PC-3 (cell line): ENCODE data around the gene ENO3. TPM values are rescaled to one million over a fixed set of nuclear protein-coding genes. Genes with fewer than 3 reads are reported as not detected.

Source experiments
- ATAC-seq: fragments of 200-7000 bp; cut with Tn5 transposase; 2 replicates; pipeline ENCODE4 v1.9.1; 2020; ENCODE audit warnings: mild to moderate bottlenecking, moderate library complexity
- BruUV-seq: library from RNA; stranded (reverse); fragments of 400-500 nt; replicated peaks from 2 replicates; lab custom pipeline; 2021; lab: Mats Ljungman, UMichigan
- CTCF ChIA-PET: fragments of 300-600 bp; sonication (Branson Sonifier 250); formaldehyde crosslinking; loops from one replicate; lab custom pipeline; 2022; ENCODE audit warnings: antibody characterized with exemption; lab: Charles Lee
- POLR2A ChIA-PET: fragments of 300-600 bp; sonication (Branson Sonifier 250); formaldehyde crosslinking; loops from one replicate; lab custom pipeline; 2022; ENCODE audit warnings: antibody characterized with exemption; ENCODE audit not compliant: unreplicated experiment; lab: Charles Lee
- DNase-seq: peaks from one replicate; pipeline ENCODE4 v3.0.0-alpha.2; 2015
- H2AFZ ChIP-seq: fragments of 300-600 bp; sonication (generic); 2 replicates; pipeline ENCODE4 v1.6.0; 2016; ENCODE audit warnings: antibody characterized with exemption, low read length
- H3F3A ChIP-seq: fragments of 300-600 bp; sonication (generic); one replicate; pipeline ENCODE4 v1.6.0; 2017; ENCODE audit warnings: antibody characterized with exemption, low read length, control low read depth, mild to moderate bottlenecking; ENCODE audit not compliant: unreplicated experiment
- H3K27ac ChIP-seq: fragments of 300-600 bp; sonication (generic); 2 replicates; pipeline ENCODE4 v1.5.1; 2016; ENCODE audit warnings: mild to moderate bottlenecking, low read length
- H3K27me3 ChIP-seq: fragments of 300-600 bp; sonication (generic); 2 replicates; pipeline ENCODE4 v1.6.1; 2016; ENCODE audit warnings: low read length, mixed read lengths
- H3K36me3 ChIP-seq: fragments of 300-600 bp; sonication (generic); 2 replicates; pipeline ENCODE4 v1.6.1; 2016; ENCODE audit warnings: low read depth, mixed run types, low read length, mixed read lengths
- H3K4me1 ChIP-seq: fragments of 300-600 bp; sonication (generic); 2 replicates; pipeline ENCODE4 v1.5.1; 2016; ENCODE audit warnings: low read length; ENCODE audit not compliant: insufficient read depth
- H3K4me2 ChIP-seq: fragments of 300-600 bp; sonication (generic); 2 replicates; pipeline ENCODE4 v1.6.0; 2016; ENCODE audit warnings: low read length
- H3K4me3 ChIP-seq: fragments of 300-600 bp; sonication (generic); 2 replicates; pipeline ENCODE4 v1.5.1; 2016; ENCODE audit warnings: mild to moderate bottlenecking, low read length, mixed read lengths
- H3K79me2 ChIP-seq: fragments of 300-600 bp; sonication (generic); 2 replicates; pipeline ENCODE4 v1.6.1; 2017; ENCODE audit warnings: low read length, mixed read lengths
- H3K9ac ChIP-seq: fragments of 300-600 bp; sonication (generic); 2 replicates; pipeline ENCODE4 v1.6.0; 2016; ENCODE audit warnings: mild to moderate bottlenecking, low read length
- H3K9me2 ChIP-seq: fragments of 300-600 bp; sonication (generic); replicated peaks from 2 replicates; pipeline ENCODE4 v1.6.1; 2016; ENCODE audit warnings: mixed run types, low read length, mixed read lengths
- H3K9me3 ChIP-seq: fragments of 300-600 bp; sonication (generic); 2 replicates; pipeline ENCODE4 v1.6.1; 2016; ENCODE audit warnings: low read length, mixed read lengths
- H4K20me1 ChIP-seq: fragments of 300-600 bp; sonication (generic); 2 replicates; pipeline ENCODE4 v1.6.1; 2016; ENCODE audit warnings: low read length, mixed read lengths
- CTCF ChIP-seq: fragments of 300-600 bp; sonication (generic); conservative IDR thresholded peaks from 2 replicates; pipeline ENCODE4 v1.5.1; 2017; ENCODE audit warnings: antibody characterized with exemption, low read depth, mild to moderate bottlenecking, low read length
- EZH2 ChIP-seq: fragments of 300-600 bp; sonication (generic); IDR thresholded peaks from one replicate; pipeline ENCODE4 v1.6.1; 2017; ENCODE audit warnings: antibody characterized with exemption, mild to moderate bottlenecking, low read length; ENCODE audit not compliant: unreplicated experiment
- EZH2phosphoT487 ChIP-seq: fragments of 300-600 bp; sonication (generic); IDR thresholded peaks from 2 replicates; pipeline ENCODE4 v1.6.1; 2018; ENCODE audit warnings: mild to moderate bottlenecking, antibody characterized with exemption, low read length, borderline replicate concordance
- intact Hi-C: fragments of 100-400 bp; cut with micrococcal nuclease; formaldehyde crosslinking; loops from 2 replicates; pipeline ENCODE4 v1.9.0; 2023
- total RNA-seq: library from RNA; depleted of rRNA; stranded (reverse); fragments of >200 nt; gene quantifications from 2 replicates; pipeline ENCODE4 v1.2.3, GENCODE V29; 2014

Gene ENO3
- total RNA-seq, 1 experiment from 2014 or later, result 2.4 TPM

- POLR2A ChIA-PET, result no interaction called here
- Histone ChIP-seq H2AFZ (no peak overlapping the region), H4K20me1 (no peaks in the 10 kb centered on the region), H3K4me3 (no peak overlapping the region), H3K4me2 (no peak overlapping the region), H3K79me2 (peaks cover 13% of the 10 kb centered on the region), H3K36me3 (no peaks in the 10 kb centered on the region), H3K9ac (no peak overlapping the region), H3K27me3 (no peaks in the 10 kb centered on the region), H3F3A (no peaks in the 10 kb centered on the region), H3K27ac (no peak overlapping the region), H3K4me1 (0 out of 2 replicates have a peak, but pooled peaks cover 1% of the 10 kb centered on the region), H3K9me2 (no peaks in the 10 kb centered on the region), H3K9me3 (no peaks in the 10 kb centered on the region)
- no peak for DNase-seq
- BruUV-seq, result no TSS peak
- no peak for ATAC-seq
- CTCF ChIA-PET, result no interaction called here
- no peak for TF ChIP-seq CTCF
- no peak for TF ChIP-seq EZH2
- no peak for TF ChIP-seq EZH2phosphoT487
- intact Hi-C loops, result no loop called here
These were observed 43.2 kb downstream of the ENO3 start for GRCh38 chr17:4994081-4994595.

- no peaks in the 10 kb centered on the region for H3F3A ChIP-seq
- no peak within 1 kb of the TSS for H3K27ac ChIP-seq
- ATAC-seq, result peak; percentile 85
- no TSS peak for BruUV-seq
- H3K27me3 ChIP-seq, result no peaks in the 10 kb centered on the region
- peaks cover 27% of the 10 kb centered on the region for H3K79me2 ChIP-seq
- H3K9me2 ChIP-seq, result no peaks in the 10 kb centered on the region
- CTCF ChIA-PET, result no interaction called here
- 0 out of 2 replicates have a peak, but pooled peaks cover 9% of the 10 kb centered on the region for H3K4me1 ChIP-seq
- no peaks in the 10 kb centered on the region; the same call in none of the 2 replicates for H3K36me3 ChIP-seq
- H4K20me1 ChIP-seq, result no peaks in the 10 kb centered on the region
- no peak for TF ChIP-seq EZH2phosphoT487
- intact Hi-C loops, result loop anchor here (2.0 kb wide), 1 partner anchor 51 kb away; no protein-coding TSS in a partner anchor
- peak; percentile 85 for DNase-seq
- POLR2A ChIA-PET, result no interaction called here
- H3K9me3 ChIP-seq, result no peaks in the 10 kb centered on the region
- H3K4me3 ChIP-seq, result peak within 1 kb of the TSS; percentile 79
- H3K4me2 ChIP-seq, result peak within 1 kb of the TSS; percentile 97
- peak within 1 kb of the TSS; percentile 84 for H2AFZ ChIP-seq
- peak within 1 kb of the TSS; percentile 71 for H3K9ac ChIP-seq
These were observed 46.5 kb downstream of the ENO3 start, which contains the start of the genes INCA1 and KIF1C for GRCh38 chr17:4997302-4998026. TSS of gene INCA1 (minus strand) at chr17:4997522. CDS start at chr17:4994437, 3,085 bp downstream. TSS of gene KIF1C (plus strand) at chr17:4997950. CDS start at chr17:5000247, 2,297 bp downstream.

- intact Hi-C loops, result no loop called here
- Histone ChIP-seq H3K9me2 (no peaks in the 10 kb centered on the region), H3K27me3 (no peaks in the 10 kb centered on the region), H3K4me2 (peak overlapping the region; percentile 97), H4K20me1 (no peaks in the 10 kb centered on the region), H3K4me3 (peak overlapping the region; percentile 79), H3K36me3 (no peaks in the 10 kb centered on the region; the same call in none of the 2 replicates), H3F3A (no peaks in the 10 kb centered on the region), H3K79me2 (peaks cover 27% of the 10 kb centered on the region), H3K27ac (no peak overlapping the region), H2AFZ (peak overlapping the region; percentile 75), H3K9ac (peak overlapping the region; percentile 71), H3K9me3 (no peaks in the 10 kb centered on the region), H3K4me1 (0 out of 2 replicates have a peak, but pooled peaks cover 9% of the 10 kb centered on the region)
- ATAC-seq (peak; percentile 16), DNase-seq (no peak)
- TF ChIP-seq CTCF (no peak), EZH2phosphoT487 (no peak), EZH2 (no peak)
- no TSS peak for BruUV-seq
- ChIA-PET CTCF (interaction anchor here (0.6 kb wide), 1 partner anchor 13 kb away, joined by 3 read pairs; no protein-coding TSS in a partner anchor), POLR2A (no interaction called here)
These were observed 47.3 kb downstream of the ENO3 start for GRCh38 chr17:4998027-4998731.
